HK-2 (cell line): ENCODE data around the gene CCT8.
"Not testable (repeated sequence)": the region's sequence is repeated elsewhere in the genome, so short reads cannot be mapped to it uniquely, and the experiment has no call there.

ENCODE experiments used
- DNase-seq: peaks from one replicate; pipeline ENCODE4 v3.0.0-alpha.2; 2018; ENCODE audit not compliant: unreplicated experiment

CCT8 gene

DNA sequence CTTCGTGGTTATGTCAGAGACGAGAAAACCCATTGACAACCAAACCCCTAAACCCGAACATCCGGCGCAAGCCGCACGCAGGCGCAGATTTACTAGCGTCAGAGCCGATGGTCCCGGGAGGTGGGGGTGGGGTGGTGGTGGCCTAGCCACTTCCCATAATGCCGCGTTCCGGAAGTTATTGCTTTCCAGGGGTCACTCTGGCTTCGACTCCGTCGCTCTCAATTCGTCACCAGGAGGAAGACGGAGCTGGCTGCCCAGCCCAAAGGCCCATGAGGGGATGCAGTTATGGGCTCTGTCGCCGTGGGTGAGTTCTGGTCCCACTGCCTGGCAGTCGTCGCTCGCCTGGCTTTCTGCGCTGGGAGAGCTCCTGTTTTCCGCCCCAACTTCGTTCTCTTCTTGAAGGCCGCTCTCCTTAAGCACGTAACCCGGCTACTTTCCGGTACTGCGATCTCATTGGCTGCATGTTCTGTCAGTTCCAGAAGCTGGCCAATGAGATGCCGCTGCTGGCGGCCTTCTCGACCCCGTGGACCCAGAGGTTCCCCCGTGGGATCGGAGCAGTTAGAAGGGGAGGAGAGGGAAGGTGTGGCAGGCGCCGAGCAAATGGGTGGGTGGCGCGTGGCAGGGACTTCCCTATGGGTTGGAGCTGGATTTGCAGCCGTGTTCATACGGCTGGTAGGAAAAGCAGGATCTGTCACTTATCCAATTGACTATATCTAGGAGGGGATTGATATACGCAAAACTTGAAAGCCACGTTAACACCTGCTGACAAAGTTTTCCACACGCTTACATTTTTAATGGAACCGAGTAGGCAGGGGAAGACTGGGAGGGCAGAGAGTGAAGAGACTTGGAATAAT is 48.7 kb downstream of the CCT8 start, which contains the start of gene USP16:
USP16 (plus strand) TSS at position 195 of the 854 bp plus-strand sequence. CDS start 3,246 bp downstream, outside the sequence.
- peak; percentile 94 for DNase-seq

GRCh38 chr21:29022166-29022565 is 51.3 kb downstream of the CCT8 start:
- no peak for DNase-seq

- DNase-seq = no peak
Observed at GRCh38 chr21:29018540-29018939, 54.9 kb downstream of the CCT8 start.

- DNase-seq = no peak
Observed at GRCh38 chr21:29017639-29018237, 55.7 kb downstream of the CCT8 start.

DNA sequence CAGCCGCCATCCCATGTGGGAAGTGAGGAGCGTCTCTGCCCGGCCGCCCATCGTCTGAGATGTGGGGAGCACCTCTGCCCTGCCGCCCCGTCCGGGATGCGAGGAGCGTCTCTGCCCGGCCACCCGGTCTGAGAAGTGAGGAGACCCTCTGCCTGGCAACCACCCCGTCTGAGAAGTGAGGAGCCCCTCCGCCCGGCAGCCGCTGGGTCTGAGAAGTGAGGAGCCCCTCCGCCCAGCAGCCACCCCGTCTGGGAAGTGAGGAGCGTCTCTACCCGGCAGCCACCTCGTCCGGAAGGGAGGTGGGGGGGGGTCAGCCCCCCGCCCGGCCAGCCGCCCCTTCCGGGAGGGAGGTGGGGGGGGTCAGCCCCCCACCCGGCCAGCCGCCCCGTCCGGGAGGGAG is 62.2 kb downstream of the CCT8 start:
- DNase-seq = not testable (repeated sequence)

- DNase-seq = no peak
Observed at GRCh38 chr21:29008367-29008766, 65.1 kb downstream of the CCT8 start.

DNA sequence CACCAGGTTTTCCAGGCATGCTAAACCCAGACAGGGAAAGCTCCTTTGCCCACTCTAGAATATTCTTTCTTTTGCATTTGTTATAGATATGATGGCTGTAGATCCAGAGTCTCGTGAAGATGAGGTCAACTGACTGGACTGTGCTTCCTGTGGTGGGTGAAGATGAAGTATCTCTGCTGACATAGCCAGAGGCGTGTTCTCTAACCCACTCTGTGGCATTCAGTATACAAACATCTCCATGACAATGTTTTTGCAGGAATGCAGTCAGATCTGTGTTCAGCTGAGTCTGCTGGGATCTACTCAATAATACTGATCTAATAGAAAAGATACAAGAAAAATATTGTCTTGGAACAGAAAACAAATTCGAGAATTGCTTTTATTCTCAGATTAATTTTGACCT is 65.6 kb downstream of the CCT8 start:
- no peak for DNase-seq

DNA sequence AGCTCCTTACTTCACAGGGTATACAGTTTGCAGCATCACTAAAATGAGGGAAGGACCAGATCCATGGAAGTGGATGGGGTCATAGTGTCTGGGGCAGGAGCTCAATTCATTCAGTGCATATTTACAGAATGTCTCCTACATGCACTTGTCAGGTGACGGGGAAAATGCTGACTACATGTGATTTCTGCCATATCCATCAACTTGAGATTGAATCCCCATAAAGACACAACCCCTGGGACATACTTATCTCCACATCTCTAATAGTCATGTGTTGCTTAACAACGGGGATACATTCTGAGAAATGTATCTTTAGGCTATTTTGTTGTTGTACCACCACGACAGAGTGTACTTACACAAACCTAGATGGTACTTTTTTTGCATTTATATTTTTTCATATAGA is 66.3 kb downstream of the CCT8 start:
- DNase-seq = no peak
